HUES6 (cell line): ENCODE results near the gene C19orf85.
"Not testable (repeated sequence)": the region's sequence is repeated elsewhere in the genome, so short reads cannot be mapped to it uniquely, and the experiment has no call there.

Source experiments
- H3K27ac ChIP-seq: 2 replicates; pipeline ENCODE4 v1.7.0; 2013; ENCODE audit warnings: low read depth, mild to moderate bottlenecking, low read length, inconsistent platforms
- H3K27me3 ChIP-seq: 2 replicates; pipeline ENCODE4 v1.6.1; 2013; ENCODE audit warnings: low read length; ENCODE audit not compliant: control insufficient read depth, insufficient read depth
- H3K36me3 ChIP-seq: 2 replicates; pipeline ENCODE4 v1.6.1; 2013; ENCODE audit warnings: low read length; ENCODE audit not compliant: control insufficient read depth, insufficient read depth
- H3K4me1 ChIP-seq: 2 replicates; pipeline ENCODE4 v1.6.1; 2013; ENCODE audit warnings: low read length; ENCODE audit not compliant: control insufficient read depth, insufficient read depth
- H3K4me3 ChIP-seq: 2 replicates; pipeline ENCODE4 v1.5.1; 2013; ENCODE audit warnings: low read depth, low read length
- H3K9ac ChIP-seq: one replicate; pipeline ENCODE4 v1.6.1; 2013; ENCODE audit warnings: mild to moderate bottlenecking, low read length
- H3K9me3 ChIP-seq: 2 replicates; pipeline ENCODE4 v1.6.1; 2013; ENCODE audit warnings: low read depth, low read length; ENCODE audit not compliant: control insufficient read depth, insufficient read depth

The C19orf85 gene

GRCh38 chr19:55433292-55433691 lies 31.3 kb downstream of the C19orf85 start:
- H3K9ac ChIP-seq, result no peak overlapping the region
- H3K9me3 ChIP-seq, result no peaks in the 10 kb centered on the region
- H3K27ac ChIP-seq, result no peak overlapping the region
- peaks cover 44% of the 10 kb centered on the region for H3K27me3 ChIP-seq
- H3K4me1 ChIP-seq, result no peaks in the 10 kb centered on the region
- H3K36me3 ChIP-seq, result no peaks in the 10 kb centered on the region
- H3K4me3 ChIP-seq, result no peak overlapping the region

- no peak overlapping the region for H3K27ac ChIP-seq
Observed at GRCh38 chr19:55432241-55432959, 32.2 kb downstream of the C19orf85 start.

GRCh38 chr19:55431183-55431582 lies 33.4 kb downstream of the C19orf85 start:
- Histone ChIP-seq H3K36me3 (no peaks in the 10 kb centered on the region), H3K4me3 (no peak overlapping the region), H3K27me3 (peaks cover 38% of the 10 kb centered on the region), H3K9me3 (no peaks in the 10 kb centered on the region), H3K27ac (no peak overlapping the region), H3K9ac (no peak overlapping the region), H3K4me1 (no peaks in the 10 kb centered on the region)

More at GRCh38 chr19:55432241-55432959, 32.2 kb downstream of the C19orf85 start:
- Histone ChIP-seq H3K36me3 (no peaks in the 10 kb centered on the region), H3K4me3 (no peak overlapping the region), H3K27me3 (peaks cover 38% of the 10 kb centered on the region), H3K9me3 (no peaks in the 10 kb centered on the region), H3K4me1 (no peaks in the 10 kb centered on the region), H3K9ac (no peak overlapping the region)

GRCh38 chr19:55426042-55426441 lies 38.5 kb downstream of the C19orf85 start:
- no peak overlapping the region for H3K4me3 ChIP-seq
- H3K9me3 ChIP-seq, result no peaks in the 10 kb centered on the region
- H3K36me3 ChIP-seq, result no peaks in the 10 kb centered on the region
- no peaks in the 10 kb centered on the region for H3K4me1 ChIP-seq
- peaks cover 6% of the 10 kb centered on the region; the same call in 1 of the 2 replicates for H3K27me3 ChIP-seq
- no peak overlapping the region for H3K27ac ChIP-seq
- no peak overlapping the region for H3K9ac ChIP-seq

- Histone ChIP-seq H3K9ac (no peak overlapping the region), H3K36me3 (no peaks in the 10 kb centered on the region), H3K27me3 (peaks cover 15% of the 10 kb centered on the region), H3K4me1 (no peaks in the 10 kb centered on the region), H3K9me3 (peaks cover 3% of the 10 kb centered on the region; the same call in 1 of the 2 replicates), H3K27ac (no peak overlapping the region), H3K4me3 (no peak overlapping the region)
Observed at GRCh38 chr19:55424518-55424917, 40.0 kb downstream of the C19orf85 start.

GRCh38 chr19:55423225-55424005 lies 41.1 kb downstream of the C19orf85 start:
- Histone ChIP-seq H3K9ac (no peak overlapping the region), H3K27ac (no peak overlapping the region), H3K36me3 (no peaks in the 10 kb centered on the region), H3K27me3 (peaks cover 15% of the 10 kb centered on the region), H3K4me1 (no peaks in the 10 kb centered on the region), H3K4me3 (no peak overlapping the region), H3K9me3 (peaks cover 3% of the 10 kb centered on the region; the same call in 1 of the 2 replicates)

GRCh38 chr19:55421281-55421680 lies 43.3 kb downstream of the C19orf85 start:
- not testable (repeated sequence) for H3K9ac ChIP-seq, H3K27ac ChIP-seq, H3K9me3 ChIP-seq, H3K36me3 ChIP-seq, H3K4me1 ChIP-seq, H3K4me3 ChIP-seq
- peaks cover 15% of the 10 kb centered on the region for H3K27me3 ChIP-seq

GRCh38 chr19:55419624-55420236 lies 44.8 kb downstream of the C19orf85 start:
- no peak overlapping the region for H3K4me3 ChIP-seq
- H3K27me3 ChIP-seq, result peaks cover 15% of the 10 kb centered on the region
- H3K4me1 ChIP-seq, result 0 out of 2 replicates have a peak, but pooled peaks cover 2% of the 10 kb centered on the region
- H3K36me3 ChIP-seq, result no peaks in the 10 kb centered on the region
- H3K9ac ChIP-seq, result no peak overlapping the region
- no peak overlapping the region for H3K27ac ChIP-seq
- H3K9me3 ChIP-seq, result peaks cover 3% of the 10 kb centered on the region; the same call in 1 of the 2 replicates

GRCh38 chr19:55419103-55419502 lies 45.4 kb downstream of the C19orf85 start:
- H3K27ac ChIP-seq, result no peak overlapping the region

GRCh38 chr19:55418185-55418584 lies 46.4 kb downstream of the C19orf85 start:
- Histone ChIP-seq H3K36me3 (no peaks in the 10 kb centered on the region), H3K9ac (no peak overlapping the region), H3K9me3 (peaks cover 3% of the 10 kb centered on the region; the same call in 1 of the 2 replicates), H3K27ac (no peak overlapping the region), H3K27me3 (peaks cover 10% of the 10 kb centered on the region), H3K4me3 (no peak overlapping the region), H3K4me1 (0 out of 2 replicates have a peak, but pooled peaks cover 2% of the 10 kb centered on the region)

More at GRCh38 chr19:55419103-55419502, 45.4 kb downstream of the C19orf85 start:
- peaks cover 13% of the 10 kb centered on the region for H3K27me3 ChIP-seq
- no peak overlapping the region for H3K9ac ChIP-seq
- peaks cover 3% of the 10 kb centered on the region; the same call in 1 of the 2 replicates for H3K9me3 ChIP-seq
- H3K36me3 ChIP-seq, result no peaks in the 10 kb centered on the region
- no peak overlapping the region for H3K4me3 ChIP-seq
- 0 out of 2 replicates have a peak, but pooled peaks cover 2% of the 10 kb centered on the region for H3K4me1 ChIP-seq
